Nephron progenitor cell (in vitro differentiated cells): ENCODE results near the gene HOXD11.

Source experiments
- DNase-seq: peaks from one replicate; pipeline ENCODE4 v3.0.0; 2021
- H3K27ac Mint-ChIP-seq: 2 replicates; pipeline ENCODE4 v1.8.0; 2021; ENCODE audit warnings: mild to moderate bottlenecking, moderate library complexity, mixed read lengths
- H3K27me3 Mint-ChIP-seq: 2 replicates; pipeline ENCODE4 v1.8.0; 2021; ENCODE audit warnings: mild to moderate bottlenecking, low read depth, mixed read lengths; ENCODE audit not compliant: poor library complexity
- H3K36me3 Mint-ChIP-seq: 2 replicates; pipeline ENCODE4 v1.8.0; 2021; ENCODE audit warnings: low read depth, mixed read lengths
- H3K4me1 Mint-ChIP-seq: 2 replicates; pipeline ENCODE4 v1.8.0; 2021; ENCODE audit warnings: mixed read lengths
- H3K4me3 Mint-ChIP-seq: 2 replicates; pipeline ENCODE4 v1.8.0; 2021; ENCODE audit warnings: mild to moderate bottlenecking, moderate library complexity, mixed read lengths
- H3K9me3 Mint-ChIP-seq: 2 replicates; pipeline ENCODE4 v1.8.0; 2021; ENCODE audit warnings: mild to moderate bottlenecking, moderate library complexity, mixed read lengths
- TF ChIP-seq, protein P1 (sequence below): fragments of 200-600 bp; sonication (generic); IDR thresholded peaks from 2 replicates; pipeline ENCODE4 v1.5.0; 2021; ENCODE audit warnings: antibody characterized with exemption

The HOXD11 gene

DNA sequence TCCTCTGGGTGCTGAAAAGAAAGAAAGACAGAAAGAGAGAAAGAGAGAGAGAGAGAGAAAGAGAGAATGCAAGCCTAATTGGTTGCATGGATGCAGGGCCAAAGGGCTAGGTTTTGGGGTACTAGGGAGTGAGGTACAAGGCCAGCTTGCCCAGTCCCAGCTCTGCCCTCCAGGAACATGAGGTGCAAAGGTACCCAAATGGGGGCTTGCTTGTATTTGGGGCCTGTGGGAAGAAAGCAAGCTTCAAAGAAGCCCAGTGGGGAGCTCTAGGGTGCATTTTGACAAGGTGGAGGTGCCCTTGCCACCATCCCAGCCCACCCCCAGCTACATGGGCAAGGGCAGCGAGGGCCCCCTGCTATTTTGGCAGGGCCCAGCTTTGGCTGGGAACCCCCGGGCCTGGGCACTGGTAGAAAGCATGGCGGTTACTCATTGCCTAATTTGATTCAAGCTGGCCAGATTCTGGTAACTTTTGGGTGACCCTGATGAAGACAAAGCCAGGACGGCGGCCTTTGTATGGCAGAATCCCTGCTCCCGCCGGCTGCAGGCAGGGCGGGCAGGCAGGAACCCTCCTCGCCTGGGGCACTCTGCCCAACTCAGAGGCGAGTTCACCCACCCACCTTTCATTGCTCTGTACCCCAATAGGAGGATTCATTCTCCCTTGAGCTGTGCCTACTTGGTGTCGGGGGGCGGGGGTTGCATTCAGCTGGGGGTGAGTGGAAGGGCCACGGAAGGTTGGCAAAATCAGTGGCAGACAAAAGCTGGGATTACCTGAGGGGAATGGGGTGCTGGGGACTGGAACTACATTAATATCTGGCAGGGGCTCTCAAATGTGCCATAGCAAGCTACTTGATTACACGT, 43.7 kb downstream of the HOXD11 start:
- Mint-ChIP-seq H3K4me1 (peaks cover 66% of the 10 kb centered on the region), H3K36me3 (peaks cover 85% of the 10 kb centered on the region), H3K27ac (peak overlapping the region; percentile 97), H3K27me3 (no peaks in the 10 kb centered on the region), H3K9me3 (no peaks in the 10 kb centered on the region), H3K4me3 (peak overlapping the region; percentile 100)
- TF ChIP-seq, protein P1, sequence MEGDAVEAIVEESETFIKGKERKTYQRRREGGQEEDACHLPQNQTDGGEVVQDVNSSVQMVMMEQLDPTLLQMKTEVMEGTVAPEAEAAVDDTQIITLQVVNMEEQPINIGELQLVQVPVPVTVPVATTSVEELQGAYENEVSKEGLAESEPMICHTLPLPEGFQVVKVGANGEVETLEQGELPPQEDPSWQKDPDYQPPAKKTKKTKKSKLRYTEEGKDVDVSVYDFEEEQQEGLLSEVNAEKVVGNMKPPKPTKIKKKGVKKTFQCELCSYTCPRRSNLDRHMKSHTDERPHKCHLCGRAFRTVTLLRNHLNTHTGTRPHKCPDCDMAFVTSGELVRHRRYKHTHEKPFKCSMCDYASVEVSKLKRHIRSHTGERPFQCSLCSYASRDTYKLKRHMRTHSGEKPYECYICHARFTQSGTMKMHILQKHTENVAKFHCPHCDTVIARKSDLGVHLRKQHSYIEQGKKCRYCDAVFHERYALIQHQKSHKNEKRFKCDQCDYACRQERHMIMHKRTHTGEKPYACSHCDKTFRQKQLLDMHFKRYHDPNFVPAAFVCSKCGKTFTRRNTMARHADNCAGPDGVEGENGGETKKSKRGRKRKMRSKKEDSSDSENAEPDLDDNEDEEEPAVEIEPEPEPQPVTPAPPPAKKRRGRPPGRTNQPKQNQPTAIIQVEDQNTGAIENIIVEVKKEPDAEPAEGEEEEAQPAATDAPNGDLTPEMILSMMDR = no peak
- DNase-seq = no peak

GRCh38 chr2:176151442-176152287, 44.6 kb downstream of the HOXD11 start, which contains the start of gene HOXD4:
Gene HOXD4 (plus strand): TSS chr2:176151550. CDS start chr2:176151634, 84 bp downstream.
- Mint-ChIP-seq H3K36me3 (peaks cover 82% of the 10 kb centered on the region), H3K27ac (peak within 1 kb of the TSS; percentile 99), H3K27me3 (no peaks in the 10 kb centered on the region), H3K9me3 (no peaks in the 10 kb centered on the region), H3K4me1 (peaks cover 70% of the 10 kb centered on the region), H3K4me3 (peak within 1 kb of the TSS; percentile 100)
- TF ChIP-seq, protein P1 = no peak
- no peak for DNase-seq

- H3K27ac Mint-ChIP-seq = peak overlapping the region; percentile 99
- H3K4me1 Mint-ChIP-seq = peaks cover 76% of the 10 kb centered on the region
- peak overlapping the region; percentile 88 for H3K4me3 Mint-ChIP-seq
- TF ChIP-seq, protein P1 = no peak
- H3K27me3 Mint-ChIP-seq = no peaks in the 10 kb centered on the region
- no peaks in the 10 kb centered on the region for H3K9me3 Mint-ChIP-seq
- DNase-seq = no peak
- H3K36me3 Mint-ChIP-seq = peaks cover 73% of the 10 kb centered on the region
Observed at GRCh38 chr2:176152350-176153181, 45.5 kb downstream of the HOXD11 start.

- Mint-ChIP-seq H3K27me3 (no peaks in the 10 kb centered on the region), H3K4me1 (peaks cover 84% of the 10 kb centered on the region), H3K4me3 (peak overlapping the region; percentile 88), H3K36me3 (peaks cover 51% of the 10 kb centered on the region), H3K9me3 (no peaks in the 10 kb centered on the region), H3K27ac (peak overlapping the region; percentile 99)
- no peak for DNase-seq
- TF ChIP-seq, protein P1 = no peak
Observed at GRCh38 chr2:176154576-176155252, 47.6 kb downstream of the HOXD11 start.

GRCh38 chr2:176155356-176156044, 48.4 kb downstream of the HOXD11 start:
- peak overlapping the region; percentile 99 for H3K27ac Mint-ChIP-seq
- peak overlapping the region; percentile 88 for H3K4me3 Mint-ChIP-seq
- no peak for DNase-seq
- peaks cover 81% of the 10 kb centered on the region for H3K4me1 Mint-ChIP-seq
- H3K27me3 Mint-ChIP-seq = no peaks in the 10 kb centered on the region
- H3K9me3 Mint-ChIP-seq = no peaks in the 10 kb centered on the region
- TF ChIP-seq, protein P1 = no peak
- H3K36me3 Mint-ChIP-seq = peaks cover 44% of the 10 kb centered on the region
